ENCODE results near the gene CTXND1.

DNA sequence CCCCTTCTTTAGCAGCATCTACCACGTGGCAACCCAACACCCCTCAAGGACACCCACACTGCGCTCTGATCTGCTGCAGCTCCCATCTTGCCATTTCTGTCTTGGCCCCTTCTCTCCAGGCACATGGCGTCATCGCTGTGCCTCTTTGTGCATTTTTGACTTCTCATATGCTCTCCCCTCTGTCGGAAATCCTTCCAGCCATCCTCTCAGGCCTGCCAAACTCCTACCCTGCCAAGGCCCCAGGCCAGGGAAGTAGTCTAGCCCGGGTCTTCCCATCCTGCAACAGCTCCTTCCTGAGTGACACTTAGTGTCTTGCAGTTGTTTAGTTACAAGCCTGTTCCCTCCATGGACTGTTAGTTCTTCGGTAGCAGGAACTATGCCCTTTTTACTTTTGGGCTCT is 34.0 kb upstream of the CTXND1 start:
- TF ChIP-seq, protein P1, sequence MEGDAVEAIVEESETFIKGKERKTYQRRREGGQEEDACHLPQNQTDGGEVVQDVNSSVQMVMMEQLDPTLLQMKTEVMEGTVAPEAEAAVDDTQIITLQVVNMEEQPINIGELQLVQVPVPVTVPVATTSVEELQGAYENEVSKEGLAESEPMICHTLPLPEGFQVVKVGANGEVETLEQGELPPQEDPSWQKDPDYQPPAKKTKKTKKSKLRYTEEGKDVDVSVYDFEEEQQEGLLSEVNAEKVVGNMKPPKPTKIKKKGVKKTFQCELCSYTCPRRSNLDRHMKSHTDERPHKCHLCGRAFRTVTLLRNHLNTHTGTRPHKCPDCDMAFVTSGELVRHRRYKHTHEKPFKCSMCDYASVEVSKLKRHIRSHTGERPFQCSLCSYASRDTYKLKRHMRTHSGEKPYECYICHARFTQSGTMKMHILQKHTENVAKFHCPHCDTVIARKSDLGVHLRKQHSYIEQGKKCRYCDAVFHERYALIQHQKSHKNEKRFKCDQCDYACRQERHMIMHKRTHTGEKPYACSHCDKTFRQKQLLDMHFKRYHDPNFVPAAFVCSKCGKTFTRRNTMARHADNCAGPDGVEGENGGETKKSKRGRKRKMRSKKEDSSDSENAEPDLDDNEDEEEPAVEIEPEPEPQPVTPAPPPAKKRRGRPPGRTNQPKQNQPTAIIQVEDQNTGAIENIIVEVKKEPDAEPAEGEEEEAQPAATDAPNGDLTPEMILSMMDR (conservative IDR thresholded peaks at IDR 0.05; ENCODE audit: low read depth in 2 of 2) = no peak
- TF ChIP-seq, protein P2, sequence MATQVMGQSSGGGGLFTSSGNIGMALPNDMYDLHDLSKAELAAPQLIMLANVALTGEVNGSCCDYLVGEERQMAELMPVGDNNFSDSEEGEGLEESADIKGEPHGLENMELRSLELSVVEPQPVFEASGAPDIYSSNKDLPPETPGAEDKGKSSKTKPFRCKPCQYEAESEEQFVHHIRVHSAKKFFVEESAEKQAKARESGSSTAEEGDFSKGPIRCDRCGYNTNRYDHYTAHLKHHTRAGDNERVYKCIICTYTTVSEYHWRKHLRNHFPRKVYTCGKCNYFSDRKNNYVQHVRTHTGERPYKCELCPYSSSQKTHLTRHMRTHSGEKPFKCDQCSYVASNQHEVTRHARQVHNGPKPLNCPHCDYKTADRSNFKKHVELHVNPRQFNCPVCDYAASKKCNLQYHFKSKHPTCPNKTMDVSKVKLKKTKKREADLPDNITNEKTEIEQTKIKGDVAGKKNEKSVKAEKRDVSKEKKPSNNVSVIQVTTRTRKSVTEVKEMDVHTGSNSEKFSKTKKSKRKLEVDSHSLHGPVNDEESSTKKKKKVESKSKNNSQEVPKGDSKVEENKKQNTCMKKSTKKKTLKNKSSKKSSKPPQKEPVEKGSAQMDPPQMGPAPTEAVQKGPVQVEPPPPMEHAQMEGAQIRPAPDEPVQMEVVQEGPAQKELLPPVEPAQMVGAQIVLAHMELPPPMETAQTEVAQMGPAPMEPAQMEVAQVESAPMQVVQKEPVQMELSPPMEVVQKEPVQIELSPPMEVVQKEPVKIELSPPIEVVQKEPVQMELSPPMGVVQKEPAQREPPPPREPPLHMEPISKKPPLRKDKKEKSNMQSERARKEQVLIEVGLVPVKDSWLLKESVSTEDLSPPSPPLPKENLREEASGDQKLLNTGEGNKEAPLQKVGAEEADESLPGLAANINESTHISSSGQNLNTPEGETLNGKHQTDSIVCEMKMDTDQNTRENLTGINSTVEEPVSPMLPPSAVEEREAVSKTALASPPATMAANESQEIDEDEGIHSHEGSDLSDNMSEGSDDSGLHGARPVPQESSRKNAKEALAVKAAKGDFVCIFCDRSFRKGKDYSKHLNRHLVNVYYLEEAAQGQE (IDR thresholded peaks at IDR 0.05; ENCODE audit: unreplicated experiment) = no peak
- TF ChIP-seq POLR2AphosphoS5 (IDR thresholded peaks at IDR 0.05; ENCODE audit: low read depth) (no peak), CREB1 (CRISPR knock-in tag; IDR thresholded peaks at IDR 0.05; ENCODE audit: low read depth) (no peak), EZH2phosphoT487 (IDR thresholded peaks at IDR 0.05; ENCODE audit: unreplicated experiment) (no peak), EZH2 (IDR thresholded peaks at IDR 0.05; ENCODE audit: low read depth, unreplicated experiment) (no peak)
- TF ChIP-seq, protein P3, sequence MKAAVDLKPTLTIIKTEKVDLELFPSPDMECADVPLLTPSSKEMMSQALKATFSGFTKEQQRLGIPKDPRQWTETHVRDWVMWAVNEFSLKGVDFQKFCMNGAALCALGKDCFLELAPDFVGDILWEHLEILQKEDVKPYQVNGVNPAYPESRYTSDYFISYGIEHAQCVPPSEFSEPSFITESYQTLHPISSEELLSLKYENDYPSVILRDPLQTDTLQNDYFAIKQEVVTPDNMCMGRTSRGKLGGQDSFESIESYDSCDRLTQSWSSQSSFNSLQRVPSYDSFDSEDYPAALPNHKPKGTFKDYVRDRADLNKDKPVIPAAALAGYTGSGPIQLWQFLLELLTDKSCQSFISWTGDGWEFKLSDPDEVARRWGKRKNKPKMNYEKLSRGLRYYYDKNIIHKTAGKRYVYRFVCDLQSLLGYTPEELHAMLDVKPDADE (IDR thresholded peaks at IDR 0.05) = no peak

Measured in GM23338 (cell line).